Liver (tissue), 9 donors: ENCODE results near the gene SYT6. TPM values are rescaled to one million over a fixed set of nuclear protein-coding genes. Genes with fewer than 3 reads are reported as not detected.

ENCODE experiments used
- DNase-seq: peaks from one replicate; pipeline ENCODE4 v3.0.0-alpha.2; 2017; ENCODE audit warnings: low spot score
- H3K27ac ChIP-seq, 2 donors: one replicate each; pipeline ENCODE4 v1.7.0; 2013; ENCODE audit warnings: inconsistent platforms in 2 of 2, low read length in 2 of 2, control low read depth in 1 of 2, low read depth in 1 of 2, mild to moderate bottlenecking in 1 of 2
- H3K27me3 ChIP-seq, 4 donors: one replicate each; pipeline versions ENCODE4 v1.6.1 to v1.7.0; 2013; ENCODE audit warnings: low read length in 3 of 4, inconsistent platforms in 1 of 4, mild to moderate bottlenecking in 1 of 4, moderate library complexity in 1 of 4; ENCODE audit not compliant: control insufficient read depth in 4 of 4, insufficient read depth in 4 of 4
- H3K36me3 ChIP-seq, 4 donors: one replicate each; pipeline versions ENCODE4 v1.6.1 to v1.7.0; 2013; ENCODE audit warnings: low read length in 3 of 4, mild to moderate bottlenecking in 3 of 4, low read depth in 1 of 4, moderate library complexity in 1 of 4; ENCODE audit not compliant: control insufficient read depth in 4 of 4, insufficient read depth in 3 of 4
- H3K4me1 ChIP-seq, 4 donors: one replicate each; pipeline versions ENCODE4 v1.6.1 to v1.7.0; 2013; ENCODE audit warnings: low read length in 3 of 4, mild to moderate bottlenecking in 3 of 4, moderate library complexity in 1 of 4; ENCODE audit not compliant: control insufficient read depth in 4 of 4, insufficient read depth in 4 of 4
- H3K4me3 ChIP-seq, 3 donors: one replicate each; pipeline versions ENCODE4 v1.6.1 to v1.7.0; 2013; ENCODE audit warnings: low read length in 3 of 3, control low read depth in 1 of 3, low read depth in 1 of 3, mild to moderate bottlenecking in 1 of 3
- H3K9ac ChIP-seq, 2 donors: one replicate each; pipeline ENCODE4 v1.7.0; 2013; ENCODE audit warnings: low read length in 2 of 2, mild to moderate bottlenecking in 2 of 2, moderate library complexity in 2 of 2, control low read depth in 1 of 2, low read depth in 1 of 2
- H3K9me3 ChIP-seq, 4 donors: one replicate each; pipeline versions ENCODE4 v1.6.1 to v1.7.0; 2013; ENCODE audit warnings: low read length in 3 of 4; ENCODE audit not compliant: control insufficient read depth in 4 of 4
- ATF3 ChIP-seq: IDR thresholded peaks from 2 replicates; pipeline ENCODE4 v1.6.1; 2016; ENCODE audit warnings: antibody characterized with exemption
- EGR1 ChIP-seq, 2 donors: IDR thresholded peaks; 2 replicates each; pipeline ENCODE4 v1.6.1; 2016 to 2018; ENCODE audit warnings: antibody characterized with exemption in 2 of 2, low read depth in 2 of 2
- FOXA1 ChIP-seq: IDR thresholded peaks from 2 replicates; pipeline ENCODE4 v1.6.1; 2016; ENCODE audit warnings: antibody characterized with exemption
- GABPA ChIP-seq, 2 donors: IDR thresholded peaks in 1 of 2; conservative IDR thresholded peaks in 1 of 2; 2 replicates each; pipeline ENCODE4 v1.6.1; 2016; ENCODE audit warnings: antibody characterized with exemption in 2 of 2, mild to moderate bottlenecking in 1 of 2, moderate library complexity in 1 of 2
- HNF4A ChIP-seq, 2 donors: conservative IDR thresholded peaks; 2 replicates each; pipeline ENCODE4 v1.6.1; 2016; ENCODE audit warnings: antibody characterized with exemption in 2 of 2, mild to moderate bottlenecking in 2 of 2
- HNF4G ChIP-seq: IDR thresholded peaks from 2 replicates; pipeline ENCODE4 v1.6.1; 2016; ENCODE audit warnings: antibody characterized with exemption
- JUND ChIP-seq, 2 donors: IDR thresholded peaks; 2 replicates each; pipeline ENCODE4 v1.6.1; 2016; ENCODE audit warnings: antibody characterized with exemption in 2 of 2
- NR2F2 ChIP-seq: IDR thresholded peaks from 2 replicates; pipeline ENCODE4 v1.6.1; 2016; ENCODE audit warnings: antibody characterized with exemption
- RAD21 ChIP-seq, 2 donors: IDR thresholded peaks; 2 replicates each; pipeline ENCODE4 v1.6.1; 2016; ENCODE audit warnings: antibody characterized with exemption in 2 of 2, mild to moderate bottlenecking in 2 of 2
- REST ChIP-seq: IDR thresholded peaks from 2 replicates; pipeline ENCODE4 v1.6.1; 2016; ENCODE audit warnings: antibody characterized with exemption, mild to moderate bottlenecking
- SP1 ChIP-seq: IDR thresholded peaks from 2 replicates; pipeline ENCODE4 v1.6.1; 2018; ENCODE audit warnings: antibody characterized with exemption, mild to moderate bottlenecking
- TAF1 ChIP-seq: conservative IDR thresholded peaks from 2 replicates; pipeline ENCODE4 v1.6.1; 2016; ENCODE audit warnings: antibody characterized with exemption, mild to moderate bottlenecking
- YY1 ChIP-seq: IDR thresholded peaks from 2 replicates; pipeline ENCODE4 v1.6.1; 2016; ENCODE audit warnings: antibody characterized with exemption, mild to moderate bottlenecking
- WGBS: extraction: QIAGEN DNeasy Blood & Tissue Kit; methylation state at CpG from one replicate; pipeline ENCODE4 v1.1.7; 2013; 5-methylcytosine and 5-hydroxymethylcytosine counted together
- polyA plus RNA-seq, 2 donors: library from polyadenylated mRNA; stranded (reverse) in 1 of 2; unstranded in 1 of 2; fragments of 200-250 nt in 1 of 2; fragments of >200 nt in 1 of 2; fragmentation: Nextera tagmentation in 1 of 2; extraction: Ambion mirVana in 1 of 2; gene quantifications; one replicate each; pipeline versions ENCODE4 v1.2.1 to v1.2.3, GENCODE V29; 2013 to 2015
- total RNA-seq, 2 donors: library from RNA; depleted of rRNA; stranded (reverse); fragments of >200 nt; gene quantifications; one replicate each; pipeline ENCODE4 v1.2.3, GENCODE V29; 2014
- TF ChIP-seq, protein P1 (sequence below): fragments of 150-350 bp; IDR thresholded peaks from 2 replicates; pipeline ENCODE4 v1.5.1; 2017; ENCODE audit warnings: improper control_type of control experiment, low read depth, low read length; ENCODE audit not compliant: missing input control
- TF ChIP-seq, protein P2 (sequence below): IDR thresholded peaks from 2 replicates; pipeline ENCODE4 v1.6.1; 2016; ENCODE audit warnings: antibody characterized with exemption
- TF ChIP-seq, protein P3 (sequence below): IDR thresholded peaks from 2 replicates; pipeline ENCODE4 v1.6.1; 2016; ENCODE audit warnings: antibody characterized with exemption
- donor health status: healthy.
- donor health status: healthy.
- donor health status: healthy.
- donor health status: healthy.
- donor health status: healthy.

Gene SYT6
- total and polyA plus RNA-seq, 4 donors = under 0.01 to 0.17 TPM; not detected in 2

DNA sequence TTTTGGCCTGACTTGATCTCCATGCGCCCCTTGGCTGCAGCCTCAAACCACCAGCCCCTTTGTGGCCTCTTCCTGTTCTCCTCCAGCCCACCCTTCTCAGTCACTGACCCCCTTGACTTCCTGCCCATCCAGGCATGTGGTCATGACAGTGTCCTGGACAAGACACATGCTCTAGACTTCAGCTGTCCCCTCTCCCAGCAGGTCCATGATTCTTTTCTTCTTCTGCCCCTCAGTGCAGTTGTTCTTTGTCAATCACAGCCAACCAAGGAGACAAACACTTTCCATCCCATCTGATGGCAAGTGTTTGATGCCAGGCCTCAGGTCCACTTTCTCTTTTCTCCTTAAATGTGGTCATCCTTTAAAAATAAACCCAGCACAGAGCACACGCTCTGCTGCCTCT is 49.7 kb downstream of the SYT6 start:
- no peak for TF ChIP-seq ATF3
- TF ChIP-seq, protein P1, sequence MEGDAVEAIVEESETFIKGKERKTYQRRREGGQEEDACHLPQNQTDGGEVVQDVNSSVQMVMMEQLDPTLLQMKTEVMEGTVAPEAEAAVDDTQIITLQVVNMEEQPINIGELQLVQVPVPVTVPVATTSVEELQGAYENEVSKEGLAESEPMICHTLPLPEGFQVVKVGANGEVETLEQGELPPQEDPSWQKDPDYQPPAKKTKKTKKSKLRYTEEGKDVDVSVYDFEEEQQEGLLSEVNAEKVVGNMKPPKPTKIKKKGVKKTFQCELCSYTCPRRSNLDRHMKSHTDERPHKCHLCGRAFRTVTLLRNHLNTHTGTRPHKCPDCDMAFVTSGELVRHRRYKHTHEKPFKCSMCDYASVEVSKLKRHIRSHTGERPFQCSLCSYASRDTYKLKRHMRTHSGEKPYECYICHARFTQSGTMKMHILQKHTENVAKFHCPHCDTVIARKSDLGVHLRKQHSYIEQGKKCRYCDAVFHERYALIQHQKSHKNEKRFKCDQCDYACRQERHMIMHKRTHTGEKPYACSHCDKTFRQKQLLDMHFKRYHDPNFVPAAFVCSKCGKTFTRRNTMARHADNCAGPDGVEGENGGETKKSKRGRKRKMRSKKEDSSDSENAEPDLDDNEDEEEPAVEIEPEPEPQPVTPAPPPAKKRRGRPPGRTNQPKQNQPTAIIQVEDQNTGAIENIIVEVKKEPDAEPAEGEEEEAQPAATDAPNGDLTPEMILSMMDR = no peak
- no peak for TF ChIP-seq EGR1 (IDR thresholded peaks at IDR 0.05; ENCODE audit: low read depth in 2 of 2)
- TF ChIP-seq TAF1 = no peak
- no peak for TF ChIP-seq GABPA (IDR thresholded peaks at IDR 0.05 in 1 of 2, conservative IDR thresholded peaks at IDR 0.05 in 1 of 2)
- no peak for TF ChIP-seq NR2F2
- no peak for TF ChIP-seq SP1
- TF ChIP-seq RAD21 (IDR thresholded peaks at IDR 0.05) = no peak
- TF ChIP-seq HNF4A (conservative IDR thresholded peaks at IDR 0.05) = no peak
- TF ChIP-seq YY1 = no peak
- no peak for TF ChIP-seq HNF4G
- TF ChIP-seq REST = no peak
- no peak for TF ChIP-seq FOXA1
- TF ChIP-seq, protein P2, sequence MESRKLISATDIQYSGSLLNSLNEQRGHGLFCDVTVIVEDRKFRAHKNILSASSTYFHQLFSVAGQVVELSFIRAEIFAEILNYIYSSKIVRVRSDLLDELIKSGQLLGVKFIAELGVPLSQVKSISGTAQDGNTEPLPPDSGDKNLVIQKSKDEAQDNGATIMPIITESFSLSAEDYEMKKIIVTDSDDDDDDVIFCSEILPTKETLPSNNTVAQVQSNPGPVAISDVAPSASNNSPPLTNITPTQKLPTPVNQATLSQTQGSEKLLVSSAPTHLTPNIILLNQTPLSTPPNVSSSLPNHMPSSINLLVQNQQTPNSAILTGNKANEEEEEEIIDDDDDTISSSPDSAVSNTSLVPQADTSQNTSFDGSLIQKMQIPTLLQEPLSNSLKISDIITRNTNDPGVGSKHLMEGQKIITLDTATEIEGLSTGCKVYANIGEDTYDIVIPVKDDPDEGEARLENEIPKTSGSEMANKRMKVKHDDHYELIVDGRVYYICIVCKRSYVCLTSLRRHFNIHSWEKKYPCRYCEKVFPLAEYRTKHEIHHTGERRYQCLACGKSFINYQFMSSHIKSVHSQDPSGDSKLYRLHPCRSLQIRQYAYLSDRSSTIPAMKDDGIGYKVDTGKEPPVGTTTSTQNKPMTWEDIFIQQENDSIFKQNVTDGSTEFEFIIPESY = no peak
- 69% methylated on average over 2 of the region's 2 CpGs for WGBS
- Histone ChIP-seq H3K9me3 (no peaks in the 10 kb centered on the region), H3K36me3 (no peaks in the 10 kb centered on the region), H3K4me3 (no peak overlapping the region), H3K27me3 (no peaks in the 10 kb centered on the region), H3K9ac (no peak overlapping the region), H3K27ac (no peak overlapping the region), H3K4me1 (no peaks in the 10 kb centered on the region)
- DNase-seq = no peak

GRCh38 chr1:114102136-114102535 is 51.5 kb downstream of the SYT6 start:
- H3K4me3 ChIP-seq = no peak overlapping the region
- WGBS = 86% methylated on average over 2 of the region's 2 CpGs
- H3K4me1 ChIP-seq = no peaks in the 10 kb centered on the region
- H3K27me3 ChIP-seq = no peaks in the 10 kb centered on the region
- DNase-seq = no peak
- H3K9me3 ChIP-seq = no peaks in the 10 kb centered on the region
- H3K27ac ChIP-seq = no peak overlapping the region
- no peak for TF ChIP-seq YY1
- TF ChIP-seq NR2F2 = no peak
- TF ChIP-seq HNF4G = no peak
- TF ChIP-seq REST = no peak
- TF ChIP-seq, protein P1 = no peak
- no peak for TF ChIP-seq EGR1 (IDR thresholded peaks at IDR 0.05; ENCODE audit: low read depth in 2 of 2)
- TF ChIP-seq, protein P3, sequence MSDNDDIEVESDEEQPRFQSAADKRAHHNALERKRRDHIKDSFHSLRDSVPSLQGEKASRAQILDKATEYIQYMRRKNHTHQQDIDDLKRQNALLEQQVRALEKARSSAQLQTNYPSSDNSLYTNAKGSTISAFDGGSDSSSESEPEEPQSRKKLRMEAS = no peak
- TF ChIP-seq ATF3 = no peak
- TF ChIP-seq HNF4A (conservative IDR thresholded peaks at IDR 0.05) = no peak
- TF ChIP-seq JUND (IDR thresholded peaks at IDR 0.05) = no peak
- TF ChIP-seq FOXA1 = no peak
- TF ChIP-seq SP1 = no peak
- no peak for TF ChIP-seq TAF1
- TF ChIP-seq GABPA (IDR thresholded peaks at IDR 0.05 in 1 of 2, conservative IDR thresholded peaks at IDR 0.05 in 1 of 2) = no peak
- no peak overlapping the region for H3K9ac ChIP-seq
- no peaks in the 10 kb centered on the region for H3K36me3 ChIP-seq
